Left lung (tissue), 10 donors: ENCODE data around the gene CPA3. TPM values are rescaled to one million over a fixed set of nuclear protein-coding genes. Genes with fewer than 3 reads are reported as not detected.

Experiments used
- ATAC-seq: fragments of 200-7000 bp; cut with Tn5 transposase; one replicate; pipeline ENCODE4 v1.9.1; 2020; ENCODE audit warnings: moderate library complexity
- DNase-seq, 4 donors: peaks; one replicate each; pipeline ENCODE4 v3.0.0-alpha.2; 2013 to 2020
- H3K27ac ChIP-seq, 2 donors: fragments of 200-600 bp; sonication (generic) in 1 of 2; one replicate each; pipeline versions ENCODE4 v1.5.0 to v1.8.0; 2020 to 2021
- H3K27me3 ChIP-seq, 2 donors: fragments of 200-600 bp; sonication (generic) in 1 of 2; one replicate each; pipeline versions ENCODE4 v1.5.0 to v1.8.0; 2020 to 2021
- H3K36me3 ChIP-seq, 2 donors: fragments of 200-600 bp; sonication (generic) in 1 of 2; one replicate each; pipeline versions ENCODE4 v1.5.0 to v1.8.0; 2020 to 2021
- H3K4me1 ChIP-seq, 2 donors: fragments of 200-600 bp; one replicate each; pipeline ENCODE4 v1.8.0; 2021
- H3K4me3 ChIP-seq, 2 donors: fragments of 200-600 bp; sonication (generic) in 1 of 2; one replicate each; pipeline versions ENCODE4 v1.5.0 to v1.8.0; 2020 to 2021; ENCODE audit warnings: mild to moderate bottlenecking in 1 of 2
- H3K9me3 ChIP-seq, 2 donors: fragments of 200-600 bp; sonication (generic) in 1 of 2; one replicate each; pipeline versions ENCODE4 v1.5.0 to v1.8.0; 2020 to 2021
- intact Hi-C, 2 donors: fragments of 100-400 bp; cut with DNase I; formaldehyde crosslinking; loops; one replicate each; pipeline versions ENCODE4 v1.11.2 to v1.14.2; 2022
- polyA plus RNA-seq, 6 donors: library from polyadenylated mRNA; unstranded; fragments of 120-200 nt; gene quantifications; one replicate each; pipeline ENCODE4 v1.2.1, GENCODE V29; 2013; ENCODE audit not compliant: insufficient read length in 6 of 6
- total RNA-seq, 2 donors: library from RNA; stranded (reverse); fragmentation: NEBNext Ultra II Directional; extraction: Animal tissue kit (Norgen Biotek cat#: 25700); gene quantifications; one replicate each; pipeline ENCODE4 v1.2.1, GENCODE V29; 2021
- TF ChIP-seq, protein P1 (sequence below), 2 donors: fragments of 200-600 bp; sonication (generic) in 1 of 2; IDR thresholded peaks; one replicate each; pipeline versions ENCODE4 v1.5.0 to v1.8.0; 2021; ENCODE audit warnings: antibody characterized with exemption in 2 of 2
- donor health status: DM: no; HTN: yes; CAD: no.
- donor health status: DM: no; HTN: no; CAD: no.

The CPA3 gene
- total and polyA plus RNA-seq, 8 donors = 0.24 to 15.2 (median 0.40) TPM

DNA sequence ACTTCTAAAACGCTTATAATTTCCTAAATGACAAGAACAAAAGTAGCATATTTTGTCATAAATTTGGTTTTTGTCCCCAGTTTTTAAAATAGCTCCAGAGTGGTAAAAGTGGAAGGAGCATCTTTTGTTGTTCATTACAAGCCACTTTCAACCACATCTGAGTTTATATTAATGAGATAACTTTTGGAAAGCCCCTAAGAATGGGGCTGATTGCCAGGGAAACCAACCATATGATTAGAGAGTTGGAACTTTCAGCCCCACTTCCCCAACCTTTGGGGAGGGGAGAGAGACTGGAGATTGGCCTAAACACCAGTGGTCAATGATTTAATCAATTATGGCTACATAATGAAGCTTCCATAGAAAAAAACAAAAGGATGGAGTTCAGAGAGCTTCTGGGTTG lies 57.4 kb downstream of the CPA3 start:
- Histone ChIP-seq H3K4me1 (no peaks in the 10 kb centered on the region), H3K4me3 (no peak overlapping the region), H3K36me3 (no peaks in the 10 kb centered on the region), H3K9me3 (peaks cover 0 to 8% of the 10 kb centered on the region in 2 donors), H3K27me3 (no peaks in the 10 kb centered on the region), H3K27ac (no peak overlapping the region)
- intact Hi-C loops = no loop called here
- TF ChIP-seq, protein P1, sequence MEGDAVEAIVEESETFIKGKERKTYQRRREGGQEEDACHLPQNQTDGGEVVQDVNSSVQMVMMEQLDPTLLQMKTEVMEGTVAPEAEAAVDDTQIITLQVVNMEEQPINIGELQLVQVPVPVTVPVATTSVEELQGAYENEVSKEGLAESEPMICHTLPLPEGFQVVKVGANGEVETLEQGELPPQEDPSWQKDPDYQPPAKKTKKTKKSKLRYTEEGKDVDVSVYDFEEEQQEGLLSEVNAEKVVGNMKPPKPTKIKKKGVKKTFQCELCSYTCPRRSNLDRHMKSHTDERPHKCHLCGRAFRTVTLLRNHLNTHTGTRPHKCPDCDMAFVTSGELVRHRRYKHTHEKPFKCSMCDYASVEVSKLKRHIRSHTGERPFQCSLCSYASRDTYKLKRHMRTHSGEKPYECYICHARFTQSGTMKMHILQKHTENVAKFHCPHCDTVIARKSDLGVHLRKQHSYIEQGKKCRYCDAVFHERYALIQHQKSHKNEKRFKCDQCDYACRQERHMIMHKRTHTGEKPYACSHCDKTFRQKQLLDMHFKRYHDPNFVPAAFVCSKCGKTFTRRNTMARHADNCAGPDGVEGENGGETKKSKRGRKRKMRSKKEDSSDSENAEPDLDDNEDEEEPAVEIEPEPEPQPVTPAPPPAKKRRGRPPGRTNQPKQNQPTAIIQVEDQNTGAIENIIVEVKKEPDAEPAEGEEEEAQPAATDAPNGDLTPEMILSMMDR (IDR thresholded peaks at IDR 0.05) = no peak
- DNase-seq (no peak), ATAC-seq (no peak)

DNA sequence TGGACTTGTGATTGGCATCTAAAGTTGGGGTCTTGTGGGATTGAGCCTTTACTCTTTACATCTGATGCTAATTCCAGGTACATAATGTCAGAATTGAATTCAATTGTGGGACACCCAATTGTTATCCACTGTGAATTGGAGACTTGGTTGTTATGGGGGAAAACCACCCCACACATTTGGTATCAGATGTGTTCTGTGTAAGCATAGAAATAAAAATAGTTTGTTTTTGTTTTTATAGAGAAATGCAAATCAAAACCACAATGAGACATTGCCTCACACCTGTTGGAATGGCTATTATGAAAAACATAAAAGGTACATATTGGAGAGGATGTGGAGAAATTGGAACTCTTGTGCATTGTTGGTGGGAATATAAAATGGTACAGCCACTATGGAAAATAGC lies 58.5 kb downstream of the CPA3 start:
- DNase-seq (no peak), ATAC-seq (no peak)
- Histone ChIP-seq H3K4me3 (no peak overlapping the region), H3K9me3 (peaks cover 0 to 8% of the 10 kb centered on the region in 2 donors), H3K27ac (no peak overlapping the region), H3K4me1 (no peaks in the 10 kb centered on the region), H3K36me3 (no peaks in the 10 kb centered on the region), H3K27me3 (no peaks in the 10 kb centered on the region)
- intact Hi-C loops = no loop called here
- TF ChIP-seq, protein P1 (IDR thresholded peaks at IDR 0.05) = no peak

DNA sequence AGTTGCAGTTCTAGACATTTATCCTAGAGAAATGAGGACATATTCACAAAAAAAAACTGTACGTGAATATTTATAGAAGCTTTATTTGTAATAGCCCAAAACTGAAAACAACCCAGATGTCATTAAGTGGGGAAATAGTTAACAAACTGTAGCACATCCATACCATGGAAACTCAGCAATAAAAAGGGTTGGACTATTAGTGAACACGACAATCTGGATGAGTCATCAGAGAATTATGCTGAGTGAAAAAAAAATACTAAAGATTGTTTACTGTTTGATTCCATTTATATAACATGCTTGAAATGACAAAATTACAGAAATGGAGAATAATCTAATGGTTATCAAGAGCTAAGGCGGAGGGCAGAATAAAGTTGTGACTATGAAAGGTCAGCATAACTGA lies 59.5 kb downstream of the CPA3 start:
- TF ChIP-seq, protein P1 (IDR thresholded peaks at IDR 0.05) = no peak
- Histone ChIP-seq H3K4me1 (no peaks in the 10 kb centered on the region), H3K27me3 (no peaks in the 10 kb centered on the region), H3K9me3 (peaks cover 0 to 8% of the 10 kb centered on the region in 2 donors), H3K27ac (no peak overlapping the region), H3K4me3 (no peak overlapping the region), H3K36me3 (no peaks in the 10 kb centered on the region)
- intact Hi-C loops = no loop called here
- no peak for ATAC-seq
- DNase-seq = no peak

DNA sequence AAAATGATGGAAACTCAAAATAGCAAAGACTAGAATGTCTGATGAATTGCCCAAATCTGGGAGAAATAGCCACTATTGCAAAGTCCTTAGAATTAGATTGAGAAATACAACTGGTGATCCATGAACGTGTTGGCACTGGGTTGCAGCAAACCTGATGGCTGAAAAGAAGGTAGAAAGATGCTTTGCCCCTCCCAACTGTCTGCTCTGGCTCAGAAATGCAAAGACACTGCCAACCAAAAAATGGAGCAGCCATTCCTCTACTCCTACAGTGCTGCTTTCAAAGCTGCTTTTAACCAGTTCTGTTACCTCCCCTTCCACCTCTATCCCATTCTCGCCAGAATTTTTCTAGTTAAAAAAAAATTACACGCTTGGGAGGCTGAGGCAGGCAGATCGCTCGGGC lies 60.7 kb downstream of the CPA3 start:
- Histone ChIP-seq H3K4me3 (no peak overlapping the region), H3K9me3 (peaks cover 0 to 1% of the 10 kb centered on the region in 2 donors), H3K27ac (no peak overlapping the region), H3K36me3 (no peaks in the 10 kb centered on the region), H3K27me3 (no peaks in the 10 kb centered on the region), H3K4me1 (no peaks in the 10 kb centered on the region)
- intact Hi-C loops = no loop called here
- ATAC-seq (no peak), DNase-seq (no peak)
- TF ChIP-seq, protein P1 (IDR thresholded peaks at IDR 0.05) = no peak

DNA sequence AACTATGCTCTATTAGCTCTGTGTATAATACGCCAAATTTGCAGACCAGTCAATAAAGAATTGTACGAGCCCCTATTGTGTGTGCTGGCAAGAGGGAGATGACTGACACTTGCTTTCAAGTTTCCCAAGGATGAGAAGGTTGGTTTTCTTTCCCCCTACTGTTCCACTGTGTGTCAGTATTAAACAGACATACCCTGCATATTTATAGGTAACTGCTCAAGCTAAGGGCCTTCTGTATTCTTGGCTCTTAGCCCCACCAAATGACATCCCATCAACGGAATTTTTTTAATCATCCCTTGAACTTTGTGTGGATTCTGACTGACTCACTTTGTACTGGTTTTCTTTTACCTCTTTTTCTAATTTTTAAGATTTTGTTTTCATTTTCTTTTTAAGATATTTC lies 65.7 kb downstream of the CPA3 start:
- H3K4me3 ChIP-seq = no peak overlapping the region
- intact Hi-C loops = no loop called here
- no peak for DNase-seq
- no peaks in the 10 kb centered on the region for H3K27me3 ChIP-seq
- no peaks in the 10 kb centered on the region for H3K36me3 ChIP-seq
- no peak overlapping the region for H3K27ac ChIP-seq
- H3K4me1 ChIP-seq = no peaks in the 10 kb centered on the region
- ATAC-seq = no peak
- H3K9me3 ChIP-seq = no peaks in the 10 kb centered on the region
- TF ChIP-seq, protein P1 (IDR thresholded peaks at IDR 0.05) = no peak
